ENCODE results near the gene ATE1.
"Not testable (repeated sequence)": the region's sequence is repeated elsewhere in the genome, so short reads cannot be mapped to it uniquely, and the experiment has no call there.

ATE1 gene

DNA sequence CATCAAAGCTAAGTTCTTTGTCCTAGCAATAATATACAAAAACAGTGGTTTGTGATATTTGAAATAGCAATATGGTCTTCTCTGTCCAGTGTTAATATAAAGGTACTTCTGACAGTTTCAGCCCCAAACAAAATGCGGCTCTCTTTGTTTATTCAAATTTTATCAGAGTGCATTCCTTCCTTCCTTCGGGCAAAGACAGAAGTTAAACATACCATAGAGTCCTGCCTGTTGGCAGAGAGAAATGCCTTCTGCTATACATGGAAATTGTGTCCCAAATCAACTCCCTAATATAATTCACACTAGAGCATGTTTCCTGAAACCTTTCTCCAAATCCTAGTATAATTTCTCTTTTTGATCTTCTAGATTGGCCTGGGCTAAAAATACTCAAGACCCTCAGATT lies 21.2 kb upstream of the ATE1 start:
- H3K4me3 ChIP-seq (ENCODE audit: low read depth, low read length): no peak overlapping the region
- in situ Hi-C loops (cut with HindIII; ENCODE audit: low sequenced_read_pairs): no loop called here
- DNase-seq (ENCODE audit: low read depth, low spot score): no peak
- TF ChIP-seq CTCF (IDR thresholded peaks at IDR 0.05; ENCODE audit: low read depth, low read length): no peak

- in situ Hi-C loops (cut with HindIII; ENCODE audit: low sequenced_read_pairs): no loop called here
Observed at GRCh38 chr10:121947343-121948330, 19.8 kb upstream of the ATE1 start.

GRCh38 chr10:121942749-121943416 lies 15.1 kb upstream of the ATE1 start:
- TF ChIP-seq CTCF (IDR thresholded peaks at IDR 0.05; ENCODE audit: low read depth, low read length): no peak
- in situ Hi-C loops (cut with HindIII; ENCODE audit: low sequenced_read_pairs): no loop called here
- DNase-seq (ENCODE audit: low read depth, low spot score): peak; percentile 93
- H3K4me3 ChIP-seq (ENCODE audit: low read depth, low read length): no peak overlapping the region

More at GRCh38 chr10:121947343-121948330, 19.8 kb upstream of the ATE1 start:
- TF ChIP-seq CTCF (IDR thresholded peaks at IDR 0.05; ENCODE audit: low read depth, low read length): no peak
- DNase-seq (ENCODE audit: low read depth, low spot score): peak; percentile 38
- no peak overlapping the region for H3K4me3 ChIP-seq (ENCODE audit: low read depth, low read length)

GRCh38 chr10:121941532-121941931 lies 13.7 kb upstream of the ATE1 start:
- no peak overlapping the region for H3K4me3 ChIP-seq (ENCODE audit: low read depth, low read length)
- TF ChIP-seq CTCF (IDR thresholded peaks at IDR 0.05; ENCODE audit: low read depth, low read length): no peak
- DNase-seq (ENCODE audit: low read depth, low spot score): no peak
- in situ Hi-C loops (cut with HindIII; ENCODE audit: low sequenced_read_pairs): no loop called here

DNA sequence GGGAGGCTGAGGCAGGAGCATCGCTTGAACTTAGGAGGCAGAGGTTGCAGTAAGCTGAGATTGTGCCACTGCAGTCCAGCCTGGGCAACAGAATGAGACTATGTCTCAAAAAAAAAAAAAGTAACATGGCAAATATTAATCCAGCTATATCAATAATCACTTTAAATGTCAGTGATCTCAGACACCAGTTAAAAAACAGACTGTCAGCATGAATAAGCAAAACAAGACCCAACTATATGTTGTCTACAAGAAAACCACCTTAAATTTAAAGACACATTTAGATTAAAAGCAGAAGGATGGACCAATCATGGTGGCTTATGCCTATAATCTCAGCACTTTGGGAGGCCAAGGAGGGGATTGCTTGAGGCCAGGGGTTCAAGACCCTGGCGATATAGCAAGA lies 8.5 kb upstream of the ATE1 start:
- no peak for TF ChIP-seq CTCF (IDR thresholded peaks at IDR 0.05; ENCODE audit: low read depth, low read length)
- in situ Hi-C loops (cut with HindIII; ENCODE audit: low sequenced_read_pairs): no loop called here
- DNase-seq (ENCODE audit: low read depth, low spot score): no peak
- H3K4me3 ChIP-seq (ENCODE audit: low read depth, low read length): no peak overlapping the region

- no peak for DNase-seq (ENCODE audit: low read depth, low spot score)
- in situ Hi-C loops (cut with HindIII; ENCODE audit: low sequenced_read_pairs): no loop called here
- H3K4me3 ChIP-seq (ENCODE audit: low read depth, low read length): no peak overlapping the region
- TF ChIP-seq CTCF (IDR thresholded peaks at IDR 0.05; ENCODE audit: low read depth, low read length): no peak
Observed at GRCh38 chr10:121935702-121936101, 7.9 kb upstream of the ATE1 start.

DNA sequence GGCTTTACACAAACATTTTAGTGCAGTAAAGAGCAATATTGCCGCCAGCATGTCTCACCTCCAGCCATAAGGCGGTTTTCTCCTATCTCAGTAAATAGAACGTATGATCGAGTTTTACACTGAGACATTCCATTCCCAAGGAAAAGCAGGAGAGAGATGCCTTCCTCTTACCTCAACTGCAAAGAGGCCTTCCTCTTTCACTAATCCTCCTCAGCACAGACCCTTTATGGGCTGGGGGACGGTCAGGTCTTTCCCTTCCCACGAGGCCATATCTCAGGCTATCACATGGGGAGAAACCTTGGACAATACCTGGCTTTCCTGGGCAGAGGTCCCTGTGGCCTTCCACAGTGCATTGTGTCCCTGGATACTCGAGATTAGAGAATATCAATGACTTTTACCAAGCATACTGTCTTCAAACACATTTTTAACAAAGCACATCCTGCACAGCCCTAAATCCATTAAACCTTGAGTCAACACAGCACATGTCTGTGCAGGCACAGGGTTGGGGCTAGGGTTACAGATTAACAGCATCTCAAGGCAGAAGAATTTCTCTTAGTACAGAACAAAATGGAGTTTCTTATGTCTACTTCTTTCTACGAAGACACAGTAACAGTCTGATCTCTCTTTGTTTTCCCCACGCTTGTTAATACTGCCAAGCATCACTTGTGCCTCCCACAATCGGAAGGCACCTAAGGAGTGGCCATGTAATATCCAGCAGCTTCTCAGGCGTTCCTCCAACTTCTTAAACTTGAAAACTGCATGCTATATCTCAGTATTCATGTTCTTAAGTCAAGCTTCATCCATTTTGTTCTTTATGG lies 2.6 kb upstream of the ATE1 start:
- H3K4me3 ChIP-seq (ENCODE audit: low read depth, low read length); in situ Hi-C loops (cut with HindIII; ENCODE audit: low sequenced_read_pairs); DNase-seq (ENCODE audit: low read depth, low spot score): not testable (repeated sequence)

DNA sequence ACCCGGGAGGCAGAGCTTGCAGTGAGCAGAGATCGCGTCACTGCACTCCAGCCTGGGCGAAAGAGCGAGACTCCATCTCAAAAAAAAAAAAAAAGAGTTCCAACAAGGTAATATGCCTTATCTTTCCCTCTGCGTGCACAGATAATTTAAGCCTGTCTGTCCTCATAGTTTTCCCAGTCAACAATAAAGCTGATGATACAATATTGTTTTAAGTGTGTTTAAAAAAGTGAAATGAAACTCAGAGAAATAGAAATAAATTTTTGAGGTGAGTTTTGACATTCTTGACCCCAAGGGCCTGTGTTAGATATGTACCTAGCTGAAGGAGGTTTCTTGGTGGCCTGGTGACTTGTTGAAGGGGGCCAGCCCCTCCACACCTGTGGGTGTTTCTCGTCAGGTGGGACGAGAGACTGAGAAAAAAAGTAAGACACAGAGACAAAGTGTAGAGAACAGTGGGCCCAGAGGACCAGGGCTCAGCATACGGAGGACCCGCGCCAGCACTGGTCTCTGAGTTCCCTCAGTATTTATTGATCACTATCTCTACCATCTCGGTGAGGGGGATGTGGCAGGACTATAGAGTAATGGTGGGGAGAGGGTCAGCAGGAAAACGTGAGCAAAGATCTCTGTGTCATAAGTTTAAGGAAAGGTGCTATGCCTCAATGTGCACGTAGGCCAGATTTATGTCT lies 1.9 kb upstream of the ATE1 start:
- H3K4me3 ChIP-seq (ENCODE audit: low read depth, low read length); in situ Hi-C loops (cut with HindIII; ENCODE audit: low sequenced_read_pairs); DNase-seq (ENCODE audit: low read depth, low spot score): not testable (repeated sequence)

All from astrocyte of the spinal cord (primary cell).